CD4-positive, alpha-beta T cell treated with Interleukin-4 for 4 hours (primary cell): Measurements from ENCODE around the gene NPIPA5.
A peak's percentile ranks its signal among the peaks of the same experiment; 100 is the strongest.
"Not testable (repeated sequence)": the region's sequence is repeated elsewhere in the genome, so short reads cannot be mapped to it uniquely, and the experiment has no call there.

Experiments used
- DNase-seq: peaks from one replicate; pipeline ENCODE4 v3.0.0-alpha.2; 2020

Gene NPIPA5

DNA sequence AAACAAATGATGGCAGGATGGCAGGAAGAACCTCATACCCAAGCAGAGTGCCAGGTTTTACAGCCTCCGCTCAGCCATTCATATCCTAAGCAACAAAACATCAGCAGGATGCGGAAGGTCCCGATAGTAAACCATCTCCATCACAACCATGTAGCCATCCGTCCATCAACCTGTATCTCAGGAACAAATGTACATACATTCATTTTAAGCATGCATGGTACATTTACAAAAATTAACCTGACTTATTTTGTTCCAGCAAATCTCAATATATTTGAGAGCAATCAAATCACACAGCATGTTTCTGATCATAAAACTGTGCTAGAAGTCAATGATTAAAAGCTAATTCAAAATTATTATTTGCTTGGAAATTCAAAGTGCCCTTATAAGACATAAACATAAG is at the start of gene NPIPA5:
TSS of gene NPIPA5 (minus strand) at position 101 of the 400 bp plus-strand sequence. CDS start at position 101, 0 bp downstream.
- DNase-seq, result not testable (repeated sequence)

GRCh38 chr16:15427648-15428239 is 49.6 kb upstream of the NPIPA5 start:
- peak; percentile 46 for DNase-seq

DNA sequence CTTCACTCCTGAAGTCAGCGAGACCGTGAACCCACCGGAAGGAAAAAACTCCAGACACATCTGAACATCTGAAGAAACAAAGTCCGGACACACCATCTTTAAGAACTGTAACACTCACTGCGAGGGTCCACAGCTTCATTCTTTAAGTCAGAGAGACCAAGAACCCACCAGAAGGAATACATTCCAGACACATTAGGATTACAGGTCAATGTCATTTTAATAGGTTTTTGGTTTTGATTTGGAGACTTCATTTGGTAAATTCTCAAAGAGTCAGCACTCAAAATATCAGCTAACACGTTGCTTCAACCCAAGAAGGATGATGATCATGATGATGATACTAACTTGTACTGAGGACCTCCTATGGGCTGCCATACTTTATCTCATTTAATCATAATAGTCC is 48.7 kb upstream of the NPIPA5 start:
- no peak for DNase-seq

- DNase-seq, result no peak
These were observed 47.8 kb upstream of the NPIPA5 start for GRCh38 chr16:15425861-15426260.

DNA sequence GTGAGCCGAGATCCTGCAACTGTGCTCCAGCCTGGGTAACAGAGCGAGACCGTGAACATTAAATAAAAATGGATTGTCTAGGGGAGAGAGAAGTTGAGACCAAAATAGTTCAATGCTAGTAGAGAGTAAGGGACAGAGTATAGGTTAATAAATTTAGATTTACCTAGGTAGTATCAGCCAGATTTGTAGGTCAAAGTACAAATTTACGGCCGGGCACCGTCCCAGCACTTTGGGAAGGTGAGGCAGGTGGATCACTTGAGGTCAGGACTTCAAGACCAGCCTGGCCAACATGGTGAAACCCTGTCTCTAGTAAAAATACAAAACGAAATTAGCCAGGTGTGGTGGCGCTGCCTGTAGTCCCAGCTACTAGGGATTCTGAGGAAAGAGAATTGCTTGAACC is 44.1 kb upstream of the NPIPA5 start:
- no peak for DNase-seq

DNA sequence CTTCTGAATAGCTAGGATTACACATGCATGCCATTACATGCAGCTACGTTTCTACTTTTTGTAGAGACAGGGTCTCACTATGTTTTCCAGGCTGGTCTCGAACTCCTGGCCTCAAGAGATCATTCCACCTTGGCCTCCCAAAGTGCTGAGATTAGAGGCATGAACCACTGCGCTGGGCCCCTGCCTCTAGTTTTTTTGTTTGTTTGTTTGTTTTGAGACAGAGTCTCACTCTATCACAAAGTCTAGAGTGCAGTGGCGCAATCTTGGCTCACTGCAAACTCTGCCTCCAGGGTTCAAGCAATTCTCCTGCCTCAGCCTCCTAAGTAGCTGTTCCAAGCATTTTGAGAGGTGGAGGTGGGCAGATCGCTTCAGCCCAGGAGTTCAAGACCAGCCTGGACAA is 43.6 kb upstream of the NPIPA5 start:
- DNase-seq, result not testable (repeated sequence)

DNA sequence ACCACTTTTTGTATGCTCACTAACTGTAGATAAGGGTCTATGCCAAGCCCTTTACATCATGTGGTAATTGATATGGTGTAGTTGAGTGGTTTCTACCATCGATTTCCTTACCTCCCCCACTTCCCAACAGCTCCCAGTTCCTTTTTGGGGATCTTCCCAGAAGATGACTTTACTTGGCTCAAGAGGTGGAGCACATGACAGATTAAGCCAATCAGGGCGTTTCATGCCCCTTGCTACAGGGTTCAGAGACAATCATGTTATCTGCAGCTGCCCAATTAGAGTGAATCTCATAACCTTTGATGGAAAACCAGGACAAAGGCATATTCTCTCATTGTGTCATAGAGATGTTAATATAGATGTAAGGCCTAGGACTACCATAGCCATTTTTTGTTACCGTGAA is 40.1 kb upstream of the NPIPA5 start:
- DNase-seq, result no peak

DNA sequence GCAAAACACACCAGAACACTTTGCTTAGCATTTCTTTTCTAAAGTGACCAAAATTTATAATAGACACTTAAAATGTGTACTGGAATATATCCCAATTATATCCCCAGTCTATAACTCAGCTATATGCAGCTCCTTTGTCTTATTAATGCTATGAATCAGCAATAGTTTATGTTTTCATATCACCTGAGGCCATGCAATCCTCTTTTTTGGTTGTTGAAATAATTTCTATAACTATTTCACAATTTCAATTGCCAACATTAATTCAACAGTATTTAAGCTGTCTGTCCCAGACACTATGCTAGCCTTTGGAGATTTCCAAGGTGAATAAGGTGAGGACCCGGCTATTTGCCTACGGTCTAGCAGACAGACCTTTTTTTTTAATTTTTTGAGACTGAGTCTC is 39.1 kb upstream of the NPIPA5 start:
- DNase-seq, result no peak

- DNase-seq, result no peak
These were observed 37.5 kb upstream of the NPIPA5 start for GRCh38 chr16:15415511-15415985.

DNA sequence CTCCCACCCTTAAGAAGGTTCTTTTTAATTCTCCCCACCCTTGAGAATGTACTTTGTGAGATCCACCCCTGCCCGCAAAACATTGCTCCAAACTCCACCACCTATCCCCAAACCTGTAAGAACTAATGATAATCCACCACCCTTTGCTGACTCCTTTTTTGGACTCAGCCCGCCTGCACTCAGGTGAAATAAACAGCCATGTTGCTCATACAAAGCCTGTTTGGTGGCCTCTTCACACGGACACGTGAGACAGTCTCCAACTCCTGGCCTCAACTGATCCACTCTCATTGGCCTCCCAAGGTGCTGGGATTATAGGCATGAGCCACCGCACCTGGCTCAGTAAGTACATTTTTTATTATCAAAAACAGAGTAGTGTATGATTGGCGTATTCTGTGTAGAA is 31.4 kb upstream of the NPIPA5 start:
- not testable (repeated sequence) for DNase-seq

DNA sequence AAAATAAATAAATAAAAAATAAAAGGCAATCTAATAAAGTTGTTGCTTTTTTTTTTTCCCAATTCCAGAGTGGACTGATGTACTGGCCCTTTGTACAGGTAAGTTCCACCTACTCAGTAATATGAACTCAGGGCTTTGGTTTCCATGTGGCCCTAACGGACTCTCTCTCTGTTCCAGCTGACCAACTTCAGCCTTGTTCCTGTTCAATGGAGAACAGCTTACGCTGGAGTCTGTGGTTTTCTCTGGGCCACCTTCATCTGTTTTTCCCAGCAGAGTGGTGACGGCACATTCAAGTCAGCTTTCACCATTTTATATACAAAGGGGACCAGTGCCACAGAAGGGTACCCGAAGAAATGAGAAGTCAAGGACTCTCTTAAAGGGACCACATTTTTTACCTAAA is 29.7 kb upstream of the NPIPA5 start:
- not testable (repeated sequence) for DNase-seq

DNA sequence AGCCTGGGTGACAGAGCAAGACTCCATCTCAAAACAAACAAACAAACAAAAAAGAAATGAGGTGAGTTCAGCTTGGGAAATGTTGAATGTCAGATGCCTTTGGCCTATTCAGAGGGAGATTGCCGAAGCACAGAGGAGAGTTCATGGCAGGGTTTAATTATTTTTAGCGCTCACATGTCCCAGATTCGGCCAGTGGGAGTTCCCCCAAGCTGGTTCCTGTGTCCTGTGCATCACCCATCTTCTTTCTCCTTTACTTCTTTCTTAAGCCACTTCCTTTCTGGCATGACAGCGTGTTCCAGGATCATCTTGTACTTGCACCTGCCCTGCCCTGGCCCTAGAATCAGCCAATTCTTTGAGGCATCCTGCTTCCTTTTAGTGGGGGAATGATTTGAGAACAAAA is 26.7 kb upstream of the NPIPA5 start:
- DNase-seq, result no peak

GRCh38 chr16:15404091-15404490 is 26.0 kb upstream of the NPIPA5 start:
- not testable (repeated sequence) for DNase-seq

GRCh38 chr16:15403392-15403995 is 25.4 kb upstream of the NPIPA5 start:
- no peak for DNase-seq

DNA sequence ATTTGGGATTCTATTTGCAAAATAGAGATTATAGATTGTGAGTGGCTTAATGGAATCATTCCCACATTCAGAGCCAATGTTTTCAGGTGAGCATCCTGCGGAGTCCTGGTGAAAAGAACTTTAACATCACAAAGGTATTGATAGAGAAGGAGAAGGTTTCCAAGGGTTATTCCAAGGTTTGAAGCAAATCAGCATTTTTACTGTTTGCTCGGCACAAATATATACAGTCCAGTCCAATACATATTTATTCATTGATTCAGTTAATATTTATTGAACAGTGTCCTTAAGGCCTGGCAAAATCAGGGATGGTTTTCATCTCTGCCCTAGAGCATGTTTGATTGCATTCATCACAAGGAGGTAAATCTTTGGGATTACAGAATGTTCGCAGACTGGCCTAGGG is 23.9 kb upstream of the NPIPA5 start:
- no peak for DNase-seq

- not testable (repeated sequence) for DNase-seq
These were observed 22.2 kb upstream of the NPIPA5 start for GRCh38 chr16:15400314-15400713.

DNA sequence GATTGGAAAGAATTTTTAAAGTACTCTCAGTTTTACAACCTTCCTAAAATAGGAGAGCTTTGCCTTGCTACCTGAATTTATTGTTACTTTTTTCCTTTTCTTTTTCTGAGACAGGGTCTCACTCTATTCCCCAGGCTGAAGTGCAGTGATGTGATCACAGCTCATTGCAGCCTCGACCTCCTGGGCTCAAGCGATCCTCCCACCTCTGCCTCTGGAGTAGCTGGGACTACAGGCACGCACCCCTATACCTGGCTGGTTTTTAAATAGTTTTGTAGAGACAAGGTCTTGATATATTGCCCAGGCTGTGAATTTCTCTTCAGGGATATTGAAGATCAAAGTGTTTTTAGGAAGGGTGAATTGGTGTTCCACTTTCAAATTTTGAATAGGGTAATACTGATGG is 21.2 kb upstream of the NPIPA5 start:
- DNase-seq, result no peak

- DNase-seq, result no peak
These were observed 20.7 kb upstream of the NPIPA5 start for GRCh38 chr16:15398618-15399316.

DNA sequence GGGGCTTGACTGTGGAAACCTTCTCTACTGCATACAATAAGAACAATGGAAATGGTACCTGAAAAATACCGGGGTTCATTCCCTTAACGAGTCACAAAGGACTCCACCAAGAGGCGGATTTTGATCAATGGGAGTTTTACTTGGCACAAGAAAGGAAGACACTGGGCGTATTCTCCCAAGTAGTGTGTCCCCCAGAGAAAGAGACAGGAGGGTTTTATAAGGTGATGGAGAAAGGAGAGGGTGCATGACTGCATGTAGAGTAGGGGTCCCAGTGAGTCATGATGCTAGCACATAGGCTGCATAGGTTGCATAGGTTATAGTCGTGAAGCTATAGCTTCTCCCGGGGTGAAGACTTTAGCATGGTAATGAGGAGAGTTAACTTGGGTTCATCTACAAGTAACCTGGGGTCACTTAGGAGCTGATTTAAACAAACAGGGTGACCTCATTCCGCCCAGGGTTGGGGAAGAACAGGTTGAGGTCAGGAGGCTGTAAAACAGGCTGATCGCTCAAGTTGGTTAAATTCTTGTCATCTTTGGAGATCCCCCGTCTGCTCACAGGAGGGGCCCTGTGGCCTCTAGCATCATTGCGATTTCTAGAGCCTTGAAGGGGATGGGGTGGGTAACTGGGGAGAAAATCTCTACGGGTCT is 19.0 kb upstream of the NPIPA5 start:
- no peak for DNase-seq

- not testable (repeated sequence) for DNase-seq
These were observed 18.4 kb upstream of the NPIPA5 start for GRCh38 chr16:15396509-15396829.

DNA sequence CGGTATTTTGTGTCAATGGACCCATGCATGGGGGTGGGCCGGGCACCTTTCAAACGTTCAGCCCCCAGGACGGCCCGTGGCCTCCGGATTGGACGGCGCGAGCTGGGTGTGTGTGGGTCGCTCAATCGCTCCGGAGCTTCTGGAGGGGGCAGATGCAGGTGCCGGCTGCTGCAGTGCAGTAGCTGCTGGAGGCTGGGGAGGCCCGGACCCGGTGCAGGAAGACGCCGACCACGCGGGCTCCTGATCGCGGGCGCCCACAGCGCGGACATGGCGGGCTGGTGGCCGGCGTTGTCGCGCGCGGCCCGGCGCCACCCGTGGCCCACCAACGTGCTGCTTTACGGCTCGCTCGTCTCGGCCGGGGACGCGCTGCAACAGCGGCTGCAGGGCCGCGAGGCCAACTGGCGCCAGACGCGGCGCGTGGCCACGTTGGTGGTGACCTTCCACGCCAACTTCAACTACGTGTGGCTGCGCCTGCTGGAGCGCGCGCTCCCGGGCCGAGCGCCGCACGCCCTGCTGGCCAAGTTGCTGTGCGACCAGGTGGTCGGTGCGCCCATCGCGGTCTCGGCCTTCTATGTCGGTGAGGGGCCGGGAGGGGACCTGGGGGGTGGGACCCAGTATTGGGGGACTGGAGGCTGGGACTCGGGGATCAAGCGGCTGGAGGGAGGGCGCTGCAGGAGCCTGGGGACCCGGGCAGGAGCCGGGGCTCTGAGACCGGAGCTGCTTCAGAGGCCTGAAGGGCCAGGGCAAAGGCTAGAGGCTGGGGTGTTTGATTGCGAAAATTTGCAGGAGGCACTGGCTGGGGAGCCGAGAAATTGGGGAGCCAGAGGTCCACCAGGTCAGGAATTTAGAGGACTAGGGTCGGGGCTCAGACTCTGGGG is 17.8 kb upstream of the NPIPA5 start, which contains the start of gene MPV17L:
TSS of gene MPV17L (plus strand) at position 124 of the 878 bp plus-strand sequence. CDS start at position 268, 144 bp downstream.
- DNase-seq, result not testable (repeated sequence)

GRCh38 chr16:15393025-15393424 is 14.9 kb upstream of the NPIPA5 start:
- not testable (repeated sequence) for DNase-seq

- not testable (repeated sequence) for DNase-seq
These were observed 11.8 kb upstream of the NPIPA5 start for GRCh38 chr16:15389916-15390315.
